Retina (tissue), 1 donor: Measurements from ENCODE around the gene DUSP23.

Source experiments
- DNase-seq: peaks from one replicate; pipeline ENCODE4 v3.0.0-alpha.2; 2016

DUSP23 gene

DNA sequence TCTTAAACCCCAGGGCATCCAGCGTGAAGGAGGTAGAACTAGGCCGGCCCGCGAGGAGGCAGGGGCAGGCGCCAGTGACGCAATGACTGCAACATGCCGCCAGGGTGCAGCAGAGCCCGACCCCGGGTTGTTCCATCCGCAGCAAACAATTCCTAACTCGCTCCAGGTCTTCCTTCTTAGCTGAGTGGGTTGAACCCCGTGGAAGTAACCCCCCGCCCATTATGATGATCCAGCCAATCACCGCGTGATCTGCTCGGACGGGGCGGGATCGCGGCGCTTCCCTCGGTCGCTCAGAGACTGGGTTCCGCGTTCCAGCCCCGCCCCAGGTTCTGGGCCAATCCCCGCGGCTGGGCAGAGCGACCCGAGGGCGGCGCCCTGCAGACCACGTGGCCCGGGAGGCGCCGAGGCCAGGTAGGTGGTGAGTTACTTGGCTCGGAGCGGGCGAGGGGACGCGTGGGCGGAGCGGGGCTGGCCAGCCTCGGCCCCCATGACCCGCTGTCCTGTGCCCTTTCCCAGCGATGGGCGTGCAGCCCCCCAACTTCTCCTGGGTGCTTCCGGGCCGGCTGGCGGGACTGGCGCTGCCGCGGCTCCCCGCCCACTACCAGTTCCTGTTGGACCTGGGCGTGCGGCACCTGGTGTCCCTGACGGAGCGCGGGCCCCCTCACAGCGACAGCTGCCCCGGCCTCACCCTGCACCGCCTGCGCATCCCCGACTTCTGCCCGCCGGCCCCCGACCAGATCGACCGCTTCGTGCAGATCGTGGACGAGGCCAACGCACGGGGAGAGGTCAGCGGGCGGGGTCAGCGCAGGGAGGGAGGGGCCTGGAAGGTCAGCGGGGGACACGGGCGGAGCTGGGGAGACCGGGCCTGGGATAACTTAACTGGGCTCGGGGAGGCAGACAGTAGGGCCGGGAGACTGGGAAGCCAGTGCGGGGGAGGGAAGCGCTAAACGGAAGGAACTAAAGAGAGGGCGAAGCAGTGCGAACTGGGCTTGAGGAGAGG is at the start of gene DUSP23:
Gene DUSP23, plus strand, starts transcription at position 380 of the 1,000 bp plus-strand sequence. Its CDS starts 139 bp downstream, at position 519.
- DNase-seq, result peak; percentile 98

DNA sequence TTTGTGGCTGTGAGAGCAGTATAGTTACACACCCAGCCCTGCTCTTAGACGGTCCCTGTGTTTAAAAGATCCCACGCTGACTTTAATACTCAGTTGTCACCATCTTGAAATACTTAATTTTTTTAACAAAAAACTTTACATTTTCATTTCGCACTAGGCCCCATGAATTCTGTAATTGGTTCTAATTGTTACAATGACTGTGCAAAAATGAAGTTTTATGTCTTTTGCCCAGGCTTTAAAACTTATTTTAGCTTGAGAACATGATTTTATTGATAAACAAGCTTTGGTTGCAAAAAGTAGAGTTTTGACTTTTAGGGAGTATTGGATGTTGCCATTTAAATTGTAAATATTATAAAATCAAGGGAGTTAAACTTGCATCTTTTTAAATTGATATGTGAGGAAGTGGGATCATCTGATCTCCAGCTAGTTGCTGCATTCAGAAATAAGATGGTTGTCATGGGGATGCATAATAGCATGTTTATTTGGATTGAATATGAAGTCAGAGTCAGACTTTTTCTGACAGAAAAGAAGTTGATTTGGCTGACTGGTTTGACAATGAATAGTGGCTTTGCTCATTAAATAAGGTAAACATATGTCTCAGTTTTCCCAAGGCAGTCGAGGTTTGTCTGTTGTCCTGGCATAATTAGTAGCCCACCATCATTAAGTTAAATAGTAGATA is 43.4 kb upstream of the DUSP23 start:
- DNase-seq, result no peak

DNA sequence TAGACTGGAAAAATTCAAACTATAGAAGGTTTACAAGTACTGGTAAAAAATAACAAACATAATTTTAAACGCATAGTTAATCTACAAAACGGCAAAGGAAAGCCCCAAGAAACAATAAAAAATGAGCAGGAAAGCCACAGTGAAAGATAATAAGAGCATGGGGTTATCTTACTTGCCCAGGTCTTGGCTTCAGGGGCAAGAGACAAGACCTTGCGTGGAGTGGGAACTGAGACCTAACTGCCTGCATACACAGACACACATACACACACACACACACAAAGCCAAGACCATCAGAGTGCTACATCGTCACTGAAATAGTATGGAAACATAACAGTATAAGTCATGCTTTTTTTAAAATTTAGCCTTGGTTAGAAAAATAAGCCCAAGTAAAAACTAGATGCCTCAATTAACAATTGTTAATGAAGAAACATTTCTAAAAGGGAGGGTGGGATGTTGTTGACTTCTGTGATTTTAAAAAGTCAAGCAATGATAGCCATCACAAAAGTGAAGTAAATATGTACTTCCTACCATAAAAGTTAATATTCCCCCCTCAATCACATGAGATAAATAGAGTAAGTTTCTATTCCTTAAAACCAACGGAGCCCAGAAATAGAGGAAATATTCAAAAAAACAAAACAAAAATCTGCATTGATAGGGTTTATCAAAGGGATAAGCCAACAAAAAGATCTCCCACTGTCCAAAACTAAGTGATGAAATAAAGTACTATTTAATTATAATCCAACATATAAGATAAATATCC is 36.9 kb upstream of the DUSP23 start:
- DNase-seq, result no peak

DNA sequence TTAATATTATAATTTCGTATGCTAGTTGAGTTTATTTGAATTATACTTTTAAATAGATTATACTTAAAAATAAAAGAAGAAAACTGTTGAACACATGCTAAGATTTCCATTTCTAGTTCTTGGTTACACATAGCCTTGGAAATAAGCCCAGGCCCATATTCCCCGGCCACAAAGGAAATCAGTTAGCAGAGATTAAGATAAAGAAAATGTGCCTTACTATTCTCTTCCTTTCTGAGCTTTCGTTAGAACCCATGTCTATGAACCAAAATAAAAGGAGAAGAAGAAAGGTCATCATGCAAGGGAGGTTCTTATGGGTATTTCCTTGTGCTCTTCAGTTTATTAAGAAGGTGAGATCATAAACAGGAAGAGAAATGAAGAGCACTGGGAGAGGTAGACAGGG is 34.1 kb upstream of the DUSP23 start:
- no peak for DNase-seq

DNA sequence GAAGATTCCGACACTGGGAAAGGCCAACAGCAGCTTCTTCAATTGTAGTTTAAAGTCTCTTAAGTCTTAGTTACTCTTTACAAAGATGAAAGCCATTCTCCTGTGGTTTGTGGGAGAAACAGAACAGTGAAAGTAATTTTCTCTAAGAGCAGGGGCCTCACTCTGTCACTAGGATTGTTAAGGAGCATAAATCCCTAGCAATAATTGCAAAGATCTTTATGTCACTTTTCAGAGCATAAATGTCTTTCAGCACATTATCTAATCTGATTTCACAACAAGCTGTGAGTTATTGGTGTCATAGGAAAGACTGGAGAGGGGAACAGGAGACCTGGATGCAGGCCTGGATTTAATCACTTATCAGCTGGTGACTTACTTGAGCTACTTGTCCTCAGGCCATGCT is 32.4 kb upstream of the DUSP23 start:
- DNase-seq, result no peak

DNA sequence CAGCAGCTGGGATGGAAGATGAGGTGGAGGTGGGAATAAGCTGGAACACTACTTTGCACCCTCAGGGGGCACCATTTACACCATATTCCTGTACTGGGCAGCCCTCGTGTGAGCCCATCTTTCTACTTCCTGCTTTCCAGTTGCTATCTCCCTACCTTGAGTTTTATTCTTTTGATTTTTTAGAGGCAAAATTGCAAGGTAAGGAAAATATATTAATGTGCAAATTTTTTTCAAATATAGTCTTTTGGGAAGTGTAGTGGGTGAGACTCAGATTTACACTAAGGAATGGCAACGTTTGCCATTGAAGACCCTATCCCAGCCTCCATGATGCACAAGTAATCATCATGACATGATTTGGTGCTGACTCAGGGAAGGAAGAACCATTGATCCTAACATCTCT is 31.1 kb upstream of the DUSP23 start:
- DNase-seq, result no peak

DNA sequence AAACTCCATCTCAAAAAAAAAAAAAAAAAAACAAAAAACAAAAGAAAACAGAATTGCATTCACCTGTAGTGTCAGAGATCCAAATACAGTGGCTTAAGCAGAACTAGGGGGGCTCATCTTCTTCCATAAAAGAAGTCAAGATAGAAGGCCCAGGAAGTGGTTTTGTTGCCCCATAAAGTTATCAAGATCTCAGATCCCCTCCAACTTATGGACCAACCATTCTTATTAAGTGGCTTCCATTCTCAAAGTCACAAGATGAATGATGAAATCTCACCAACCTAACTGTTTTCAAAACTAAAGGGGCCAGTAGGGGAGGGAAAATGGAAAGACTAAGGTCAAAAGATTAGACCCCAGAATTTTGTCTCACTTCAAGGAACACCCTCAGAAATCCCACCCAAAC is 30.1 kb upstream of the DUSP23 start:
- no peak for DNase-seq

DNA sequence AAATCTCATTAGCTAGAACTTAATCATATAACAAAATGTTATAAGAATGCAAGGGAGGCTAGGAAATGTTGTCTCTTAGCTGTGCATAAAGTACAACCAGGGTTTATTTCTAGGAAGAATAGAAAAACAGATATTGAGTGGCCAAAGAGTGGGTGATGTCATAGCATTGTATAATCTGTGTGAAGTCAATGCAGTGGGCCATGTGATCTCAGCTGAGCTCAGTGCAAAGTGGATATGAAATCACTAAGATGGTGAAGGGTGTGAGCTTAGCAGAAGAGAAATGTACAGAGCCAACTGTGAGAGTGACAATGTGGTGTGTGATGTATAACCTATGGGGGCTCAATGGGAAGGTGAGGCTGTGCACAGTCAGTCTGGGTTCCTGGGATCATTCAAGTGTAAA is 29.7 kb upstream of the DUSP23 start:
- no peak for DNase-seq

DNA sequence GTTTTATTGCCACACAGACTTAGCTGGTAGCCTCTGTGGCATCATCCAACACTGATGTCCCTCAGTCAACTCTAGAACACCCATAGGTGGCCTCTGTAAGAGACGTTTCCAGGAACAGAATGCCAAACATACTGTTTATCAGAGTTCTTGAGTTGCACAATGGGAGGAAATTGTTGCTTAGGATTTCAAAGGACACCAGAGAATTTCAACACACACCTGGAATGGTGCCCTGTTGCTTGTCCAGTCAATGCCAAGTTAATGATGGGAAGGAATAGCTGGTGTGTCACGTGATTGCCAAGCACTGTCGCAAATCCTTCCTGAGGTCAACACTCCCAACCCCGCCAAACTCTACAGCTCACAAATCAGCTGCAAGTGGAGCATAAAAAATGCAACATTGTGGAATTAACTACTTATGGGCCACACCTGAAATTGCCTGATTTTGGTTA is 28.6 kb upstream of the DUSP23 start:
- DNase-seq, result no peak

DNA sequence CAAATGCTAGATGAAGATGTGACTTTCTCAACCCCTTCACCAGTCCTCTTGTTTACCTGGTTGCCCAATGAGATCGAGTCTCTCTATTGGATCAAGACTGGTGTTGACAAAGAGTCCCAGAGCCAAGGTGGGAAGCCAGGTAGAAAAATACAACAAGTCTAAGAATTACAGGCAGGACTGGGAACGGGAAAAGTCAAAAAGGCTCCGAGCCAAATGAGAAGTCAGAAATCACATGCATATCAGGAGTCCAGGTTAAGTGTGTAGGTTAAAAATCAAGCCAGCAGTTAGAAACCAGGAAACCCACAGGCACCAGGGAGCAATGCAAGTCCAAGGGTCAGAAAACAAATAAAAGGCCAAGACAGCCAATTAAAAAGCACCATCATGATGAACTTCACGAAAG is 27.4 kb upstream of the DUSP23 start:
- no peak for DNase-seq

DNA sequence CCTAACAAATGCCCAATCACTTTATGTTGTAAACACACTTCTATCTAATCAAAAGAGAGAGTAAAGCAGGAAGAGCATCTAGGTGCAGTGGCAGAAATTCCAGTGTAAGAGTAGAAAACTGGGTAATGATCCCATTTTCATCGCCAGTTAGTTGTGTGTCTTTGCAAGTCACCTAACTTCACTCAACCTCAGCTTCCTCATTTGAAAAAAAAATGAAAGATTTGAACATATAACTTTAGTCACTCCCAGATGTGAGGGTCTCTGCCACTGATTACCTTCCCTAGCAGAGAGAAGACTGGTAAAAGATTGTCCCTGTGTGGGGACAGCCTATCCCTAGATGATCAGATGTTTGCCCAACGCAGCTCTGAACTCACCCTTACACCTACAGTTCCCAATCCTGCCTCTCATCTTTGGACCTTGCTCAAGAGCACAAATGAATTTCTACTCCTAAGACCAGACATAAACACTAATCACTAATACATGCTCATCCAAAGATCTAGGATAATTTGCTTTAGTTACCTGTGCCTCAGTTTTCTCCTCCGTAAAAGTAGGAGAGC is 25.2 kb upstream of the DUSP23 start:
- no peak for DNase-seq

DNA sequence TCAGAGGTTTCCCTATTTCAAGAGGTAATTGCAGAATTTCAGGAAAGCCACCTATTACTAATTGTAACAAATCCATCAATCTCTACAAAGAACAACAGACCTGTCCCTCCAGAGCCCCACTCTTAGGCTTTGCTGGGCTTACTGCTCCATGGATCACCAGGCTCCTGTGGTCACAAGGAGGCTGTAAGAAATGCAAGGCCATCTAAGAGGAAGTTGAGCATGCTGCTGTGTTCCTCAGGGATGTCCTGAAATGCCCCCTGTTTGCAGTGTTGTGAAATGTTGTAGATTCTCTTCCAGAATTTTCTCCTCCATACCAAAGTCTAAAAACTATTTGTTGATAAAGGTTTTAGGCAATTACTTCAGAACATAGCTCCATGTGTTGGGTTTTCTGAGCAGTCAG is 24.4 kb upstream of the DUSP23 start:
- no peak for DNase-seq

DNA sequence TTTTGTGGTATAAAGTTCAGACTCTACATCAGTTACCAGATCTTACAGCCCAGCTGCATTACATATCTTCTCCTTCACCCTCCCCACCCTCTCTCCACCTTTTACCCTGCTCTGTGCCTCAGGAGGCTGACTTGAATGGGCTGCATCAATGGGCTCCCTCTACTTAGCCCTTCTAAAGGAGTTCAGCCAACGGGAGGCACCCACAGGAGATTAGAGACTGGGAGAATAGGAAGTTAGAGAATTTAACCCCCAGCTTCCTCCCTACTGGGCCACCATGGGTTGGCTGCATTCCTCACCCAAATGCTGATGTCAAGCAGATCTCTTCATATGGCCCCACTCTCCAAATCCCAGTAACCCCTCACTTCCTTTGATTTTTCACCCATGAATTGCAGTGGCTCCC is 17.1 kb upstream of the DUSP23 start:
- DNase-seq, result no peak

DNA sequence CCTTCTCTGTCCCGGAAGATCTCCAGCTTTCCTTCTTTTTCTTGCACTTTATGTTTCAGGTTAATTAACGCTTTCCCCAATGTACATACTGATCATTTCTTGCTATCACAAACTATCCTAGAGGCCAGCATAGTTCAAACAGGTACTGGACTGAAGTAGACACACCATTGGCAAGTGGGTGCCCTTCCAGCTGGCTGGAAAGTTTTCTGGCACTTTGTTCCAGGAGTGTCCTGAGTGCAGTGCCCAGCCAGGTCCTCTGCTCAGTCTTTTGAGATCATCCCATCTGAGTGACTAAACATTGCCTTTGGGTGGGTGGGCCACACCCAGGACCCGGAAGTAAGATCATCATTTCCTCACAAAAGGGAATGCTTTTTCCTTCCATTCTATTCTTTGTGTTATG is 15.0 kb upstream of the DUSP23 start:
- no peak for DNase-seq

DNA sequence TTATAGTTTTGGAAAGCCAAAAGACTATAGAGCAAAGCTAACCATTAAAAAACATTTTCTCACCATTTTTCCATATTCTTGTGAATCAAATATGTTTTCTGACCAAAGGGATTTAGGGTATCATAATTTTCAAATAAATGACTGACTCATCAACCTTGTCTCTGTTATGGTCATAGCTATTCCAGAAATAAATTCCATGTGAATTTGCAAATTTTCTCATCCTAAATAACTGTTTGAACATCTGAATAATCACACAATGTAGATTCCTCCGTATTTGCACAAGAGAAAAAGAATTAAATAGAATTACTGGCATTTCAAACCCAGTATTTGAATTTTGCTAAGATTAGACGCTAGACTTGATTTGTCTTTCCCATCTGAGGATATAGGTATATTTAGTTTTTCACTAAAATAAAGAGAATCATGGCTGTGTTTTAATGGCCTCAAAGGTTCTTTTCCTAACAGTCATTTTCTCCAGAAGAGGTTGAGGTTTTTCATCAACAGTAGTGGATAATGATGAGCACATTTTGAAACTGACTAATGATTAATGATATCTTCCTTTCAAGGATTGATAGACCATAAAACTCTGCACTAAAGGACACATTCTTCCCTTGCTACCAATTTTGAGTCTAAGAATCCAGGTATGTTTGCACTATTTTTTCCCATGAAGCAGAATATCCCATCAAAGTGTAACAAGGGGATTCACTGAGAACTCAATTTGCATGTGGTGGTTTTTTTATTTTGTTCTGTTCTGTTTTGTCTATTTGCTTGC is 9.5 kb upstream of the DUSP23 start:
- no peak for DNase-seq

DNA sequence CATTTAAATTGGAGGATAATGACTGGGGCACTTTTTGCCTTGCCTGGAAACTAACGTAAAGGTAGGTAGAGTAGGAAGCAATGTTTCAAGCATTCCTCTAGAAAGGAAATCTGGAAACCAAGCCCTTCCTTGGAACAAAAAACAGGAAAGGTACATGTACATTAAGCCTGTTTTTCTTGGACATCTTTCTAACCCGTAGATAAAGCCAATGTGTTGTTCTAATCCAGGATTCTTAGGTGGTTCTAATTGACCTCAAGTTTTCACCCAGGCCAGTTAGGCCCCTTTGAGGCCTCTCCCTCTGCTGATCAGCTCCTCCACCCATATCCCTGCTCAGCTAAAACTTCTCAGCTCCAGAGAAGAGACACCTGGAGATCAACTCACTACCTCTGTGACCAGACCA is 6.3 kb upstream of the DUSP23 start:
- no peak for DNase-seq

DNA sequence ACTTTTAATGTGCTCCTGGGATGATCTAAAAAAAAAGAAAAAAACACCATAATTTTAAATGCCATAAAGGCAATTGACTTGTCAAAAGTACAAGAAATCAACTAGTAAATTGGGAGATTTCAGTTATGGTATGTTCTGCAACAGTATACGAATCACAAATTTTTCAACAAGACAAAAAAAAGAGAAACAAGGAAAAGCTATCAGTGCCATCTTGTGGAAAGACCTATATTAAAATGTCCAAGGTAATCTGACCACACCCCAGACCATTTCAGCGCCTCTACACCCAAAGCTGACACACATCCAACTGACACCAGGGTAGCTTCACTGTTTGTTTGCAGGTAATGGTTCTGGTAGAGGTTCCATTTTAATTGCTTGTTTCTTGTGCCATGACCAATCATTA is 5.0 kb upstream of the DUSP23 start:
- no peak for DNase-seq

DNA sequence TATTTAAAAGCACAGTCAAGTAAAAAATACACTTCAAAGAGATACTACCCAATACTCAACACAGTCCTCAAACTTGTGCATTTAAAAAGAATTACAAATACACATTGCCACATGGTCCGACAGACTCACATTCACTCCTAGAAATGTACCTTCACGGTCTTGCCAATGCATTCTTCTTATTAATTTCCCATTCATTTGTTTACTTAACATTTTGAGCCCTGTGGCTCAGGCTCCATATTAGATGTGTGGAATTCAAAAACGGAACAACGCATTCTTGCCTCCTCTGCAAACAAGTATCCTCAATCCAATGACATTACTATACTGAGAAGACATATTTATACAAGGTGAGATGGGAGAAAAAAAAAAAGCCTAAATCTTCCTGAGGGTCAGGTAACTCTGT is 2.5 kb upstream of the DUSP23 start:
- no peak for DNase-seq

DNA sequence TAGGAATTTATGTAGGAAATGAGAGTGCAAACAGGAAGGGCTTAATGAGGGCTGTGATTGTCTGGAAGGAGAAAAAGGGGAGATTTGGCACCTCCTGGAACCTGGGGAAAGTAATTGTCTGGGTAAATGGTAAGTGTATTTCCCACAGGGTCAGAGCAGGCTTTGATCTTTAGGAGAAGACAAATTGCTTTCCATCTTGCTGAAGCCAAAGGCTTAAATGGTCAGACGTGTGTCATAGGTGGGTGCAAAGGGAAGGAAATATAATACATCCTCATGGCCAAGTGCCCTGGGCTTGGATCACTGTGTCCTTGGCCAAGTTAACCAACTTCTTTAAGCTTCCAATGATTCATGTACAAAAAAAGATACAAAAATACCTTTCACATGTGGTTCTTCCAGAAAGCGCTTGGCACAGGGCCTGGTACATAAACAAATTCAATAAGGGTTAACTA is 1.3 kb upstream of the DUSP23 start:
- no peak for DNase-seq

DNA sequence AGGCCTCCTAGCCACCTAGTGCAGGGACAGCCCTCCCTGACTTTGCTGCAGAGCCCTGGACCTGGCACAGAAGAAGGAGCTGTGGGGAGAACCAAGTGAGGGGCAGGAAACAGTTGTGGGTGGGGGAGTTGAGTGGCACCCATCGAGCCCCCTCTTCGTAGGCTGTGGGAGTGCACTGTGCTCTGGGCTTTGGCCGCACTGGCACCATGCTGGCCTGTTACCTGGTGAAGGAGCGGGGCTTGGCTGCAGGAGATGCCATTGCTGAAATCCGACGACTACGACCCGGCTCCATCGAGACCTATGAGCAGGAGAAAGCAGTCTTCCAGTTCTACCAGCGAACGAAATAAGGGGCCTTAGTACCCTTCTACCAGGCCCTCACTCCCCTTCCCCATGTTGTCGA is 1.2 kb downstream of the DUSP23 start:
- no peak for DNase-seq

DNA sequence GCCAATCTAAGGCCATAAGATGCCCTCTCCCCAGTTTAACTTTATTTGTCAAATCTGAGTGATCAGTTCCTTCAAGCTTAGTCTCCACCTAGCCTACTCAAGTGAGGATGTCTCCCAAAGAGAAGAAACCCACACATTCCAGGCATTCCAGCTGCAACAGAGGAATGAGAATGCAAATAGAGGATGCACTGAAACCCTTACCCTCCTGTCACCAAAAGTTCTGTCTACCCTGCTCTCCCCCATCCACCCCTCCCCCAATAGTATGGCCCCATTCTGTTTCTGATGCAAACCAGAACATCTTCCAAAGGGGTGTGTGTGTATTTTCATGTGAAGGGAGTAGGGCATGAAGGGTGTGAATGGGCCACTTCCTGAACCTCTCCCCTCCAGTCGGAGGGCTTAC is 3.0 kb downstream of the DUSP23 start:
- DNase-seq, result no peak

DNA sequence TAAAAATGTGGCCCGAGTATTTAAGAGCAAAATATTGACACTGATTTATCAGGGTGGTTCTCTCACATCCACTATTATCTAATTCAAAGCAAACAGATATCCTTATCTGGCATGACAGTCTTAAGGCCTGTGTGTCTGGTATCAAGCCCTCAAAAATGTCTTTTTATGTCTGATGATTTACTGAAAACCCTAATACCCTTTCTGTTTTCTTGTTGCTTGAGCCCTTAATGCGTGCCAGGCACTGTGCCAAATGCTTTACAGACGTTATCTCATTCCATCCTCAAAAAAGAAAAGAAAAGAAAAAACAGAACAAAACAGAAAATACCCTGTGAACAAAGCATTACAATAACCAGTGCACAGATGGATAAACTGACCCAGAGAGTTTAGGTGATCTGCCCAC is 5.7 kb downstream of the DUSP23 start:
- DNase-seq, result no peak
